ENCODE results near the gene GAL3ST3.
"Not testable (repeated sequence)": the region's sequence is repeated elsewhere in the genome, so short reads cannot be mapped to it uniquely, and the experiment has no call there.

The GAL3ST3 gene

GRCh38 chr11:66048547-66049323 is at the start of gene GAL3ST3:
Gene GAL3ST3 (minus strand): TSS chr11:66049161. CDS start chr11:66045415, 3,746 bp downstream.
- Histone ChIP-seq H3K27me3 (ENCODE audit: insufficient read depth, low read length, poor library complexity) (no peaks in the 10 kb centered on the region), H3K27ac (ENCODE audit: low read length) (no peak within 1 kb of the TSS), H3K79me2 (ENCODE audit: insufficient read depth, low read length) (peaks cover 16% of the 10 kb centered on the region), H3K36me3 (ENCODE audit: insufficient read depth, low read length) (peaks cover 14% of the 10 kb centered on the region), H3K4me1 (ENCODE audit: insufficient read depth, low read length) (peaks cover 34% of the 10 kb centered on the region), H2AFZ (ENCODE audit: low read depth, low read length) (peak within 1 kb of the TSS; percentile 6; the same call in 1 of the 2 replicates), H4K20me1 (ENCODE audit: insufficient read depth, low read length) (peaks cover 10% of the 10 kb centered on the region; the same call in 1 of the 2 replicates), H3K9ac (ENCODE audit: low read depth, low read length) (no peak within 1 kb of the TSS), H3K4me2 (ENCODE audit: insufficient read depth, low read length) (no peak within 1 kb of the TSS), H3K4me3 (ENCODE audit: low read depth in 1 of 2, low read length in 2 of 2) (no peak within 1 kb of the TSS), H3K9me3 (ENCODE audit: insufficient read depth, low read length, severe bottlenecking) (no peaks in the 10 kb centered on the region)
- no peak for TF ChIP-seq EZH2 (IDR thresholded peaks at IDR 0.05; ENCODE audit: borderline replicate concordance, low read depth, low read length, severe bottlenecking)
- no peak for TF ChIP-seq CTCF (IDR thresholded peaks at IDR 0.05; ENCODE audit: borderline replicate concordance, extremely low read depth, low read length, poor library complexity, severe bottlenecking)
- ATAC-seq (ENCODE audit: insufficient read depth, low read depth), result no peak
- DNase-seq, result no peak

GRCh38 chr11:66092125-66092524 is 43.2 kb upstream of the GAL3ST3 start:
- DNase-seq; H3K27ac ChIP-seq (ENCODE audit: low read length); H3K9ac ChIP-seq (ENCODE audit: low read depth, low read length); H2AFZ ChIP-seq (ENCODE audit: low read depth, low read length); ATAC-seq (ENCODE audit: insufficient read depth, low read depth); H3K27me3 ChIP-seq (ENCODE audit: insufficient read depth, low read length, poor library complexity); H3K36me3 ChIP-seq (ENCODE audit: insufficient read depth, low read length); H3K4me2 ChIP-seq (ENCODE audit: insufficient read depth, low read length); H3K79me2 ChIP-seq (ENCODE audit: insufficient read depth, low read length); H3K4me3 ChIP-seq (ENCODE audit: low read depth in 1 of 2, low read length in 2 of 2); H3K9me3 ChIP-seq (ENCODE audit: insufficient read depth, low read length, severe bottlenecking); H3K4me1 ChIP-seq (ENCODE audit: insufficient read depth, low read length); H4K20me1 ChIP-seq (ENCODE audit: insufficient read depth, low read length): not testable (repeated sequence)

GRCh38 chr11:66090288-66090687 is 41.3 kb upstream of the GAL3ST3 start:
- Histone ChIP-seq H3K79me2 (ENCODE audit: insufficient read depth, low read length) (peaks cover 9% of the 10 kb centered on the region; the same call in 1 of the 2 replicates), H3K9ac (ENCODE audit: low read depth, low read length) (no peak overlapping the region), H3K27ac (ENCODE audit: low read length) (no peak overlapping the region), H3K36me3 (ENCODE audit: insufficient read depth, low read length) (no peaks in the 10 kb centered on the region), H3K27me3 (ENCODE audit: insufficient read depth, low read length, poor library complexity) (no peaks in the 10 kb centered on the region), H3K9me3 (ENCODE audit: insufficient read depth, low read length, severe bottlenecking) (no peaks in the 10 kb centered on the region), H3K4me2 (ENCODE audit: insufficient read depth, low read length) (no peak overlapping the region), H3K4me3 (ENCODE audit: low read depth in 1 of 2, low read length in 2 of 2) (no peak overlapping the region), H4K20me1 (ENCODE audit: insufficient read depth, low read length) (no peaks in the 10 kb centered on the region), H2AFZ (ENCODE audit: low read depth, low read length) (no peak overlapping the region), H3K4me1 (ENCODE audit: insufficient read depth, low read length) (no peaks in the 10 kb centered on the region)
- ATAC-seq (ENCODE audit: insufficient read depth, low read depth) (no peak), DNase-seq (no peak)
- TF ChIP-seq CTCF (IDR thresholded peaks at IDR 0.05; ENCODE audit: borderline replicate concordance, extremely low read depth, low read length, poor library complexity, severe bottlenecking) (no peak), EZH2 (IDR thresholded peaks at IDR 0.05; ENCODE audit: borderline replicate concordance, low read depth, low read length, severe bottlenecking) (no peak)

GRCh38 chr11:66089067-66089466 is 40.1 kb upstream of the GAL3ST3 start:
- Histone ChIP-seq H3K4me2 (ENCODE audit: insufficient read depth, low read length) (no peak overlapping the region), H3K9me3 (ENCODE audit: insufficient read depth, low read length, severe bottlenecking) (no peaks in the 10 kb centered on the region), H3K36me3 (ENCODE audit: insufficient read depth, low read length) (no peaks in the 10 kb centered on the region), H3K9ac (ENCODE audit: low read depth, low read length) (no peak overlapping the region), H3K4me3 (ENCODE audit: low read depth in 1 of 2, low read length in 2 of 2) (no peak overlapping the region), H3K27ac (ENCODE audit: low read length) (no peak overlapping the region), H3K79me2 (ENCODE audit: insufficient read depth, low read length) (peaks cover 10% of the 10 kb centered on the region; the same call in 1 of the 2 replicates), H2AFZ (ENCODE audit: low read depth, low read length) (no peak overlapping the region), H4K20me1 (ENCODE audit: insufficient read depth, low read length) (peaks cover 2% of the 10 kb centered on the region; the same call in 1 of the 2 replicates), H3K4me1 (ENCODE audit: insufficient read depth, low read length) (no peaks in the 10 kb centered on the region), H3K27me3 (ENCODE audit: insufficient read depth, low read length, poor library complexity) (no peaks in the 10 kb centered on the region)
- no peak for DNase-seq
- ATAC-seq (ENCODE audit: insufficient read depth, low read depth), result no peak
- TF ChIP-seq EZH2 (IDR thresholded peaks at IDR 0.05; ENCODE audit: borderline replicate concordance, low read depth, low read length, severe bottlenecking), result no peak
- TF ChIP-seq CTCF (IDR thresholded peaks at IDR 0.05; ENCODE audit: borderline replicate concordance, extremely low read depth, low read length, poor library complexity, severe bottlenecking), result no peak

All from DND-41 (cell line).